ENCODE data around the gene SPEM2.

DNA sequence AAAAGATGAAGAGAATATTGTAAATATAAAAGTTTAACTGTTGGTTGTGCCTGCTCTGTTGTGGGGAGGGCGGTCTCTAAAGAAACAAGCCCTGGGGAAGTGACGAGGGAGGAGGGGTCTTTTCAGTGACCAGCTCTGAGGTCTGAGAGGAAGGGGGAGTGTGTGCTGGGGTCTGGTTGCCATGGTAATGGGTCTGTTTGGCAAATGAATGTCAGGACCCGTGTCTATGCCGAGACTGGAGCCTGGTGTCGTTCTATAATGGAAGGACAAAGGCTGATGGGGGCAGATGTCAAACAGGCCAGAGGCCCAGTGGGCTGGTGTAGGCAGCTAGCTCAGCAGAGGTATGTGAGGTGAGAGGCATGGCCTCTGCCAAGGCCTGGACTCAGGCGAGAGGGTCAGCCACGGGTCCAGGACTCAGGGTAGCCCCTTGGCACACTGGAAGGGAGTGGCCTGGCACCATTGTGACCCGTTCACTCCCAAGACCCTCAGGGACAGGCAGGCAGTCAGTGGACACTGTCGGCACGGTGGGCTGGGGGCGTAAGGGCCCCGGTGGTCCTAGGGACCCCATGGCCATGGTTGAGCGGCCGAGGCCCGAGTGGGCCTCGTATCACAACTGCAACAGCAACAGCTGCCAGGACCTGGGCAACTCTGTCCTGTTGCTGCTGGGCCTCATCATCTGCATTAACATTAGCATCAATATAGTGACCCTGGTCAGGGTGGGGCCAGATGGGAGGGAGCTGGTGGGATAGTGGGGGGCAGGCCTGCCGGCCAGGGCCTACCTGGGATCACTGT, 5.4 kb upstream of the SPEM2 start, which contains the start of gene SPEM1:
- no peak for TF ChIP-seq CTCF (conservative IDR thresholded peaks at IDR 0.05 in 1 of 2, IDR thresholded peaks at IDR 0.05 in 1 of 2; ENCODE audit: low read depth in 1 of 2, low read length in 2 of 2)
- TF ChIP-seq EZH2 (IDR thresholded peaks at IDR 0.05; ENCODE audit: low read length, missing control alignments), result no peak

Data from fibroblast of lung (primary cell).